B cell (primary cell): ENCODE data around the gene ATAD1. TPM values are rescaled to one million over a fixed set of nuclear protein-coding genes. Genes with fewer than 3 reads are reported as not detected.

Experiments
- ATAC-seq: fragments of 200-7000 bp; cut with Tn5 transposase; one replicate; pipeline ENCODE4 v1.10.0; 2021; ENCODE audit warnings: low read depth, mild to moderate bottlenecking, moderate number of reproducible peaks, moderate library complexity
- CTCF ChIA-PET: fragments of 350-600 bp; sonication (Branson Sonifier 250); formaldehyde crosslinking; loops from one replicate; lab custom pipeline; 2021; ENCODE audit warnings: antibody characterized with exemption, inconsistent platforms; lab: Charles Lee
- POLR2A ChIA-PET: fragments of 350-600 bp; sonication (Branson Sonifier 250); formaldehyde crosslinking; loops from one replicate; lab custom pipeline; 2021; ENCODE audit warnings: antibody characterized with exemption; lab: Charles Lee
- DNase-seq: peaks from one replicate; pipeline ENCODE4 v3.0.0; 2013
- H2AFZ ChIP-seq: 2 replicates; pipeline ENCODE4 v1.6.1; 2012; ENCODE audit warnings: mild to moderate bottlenecking, low read depth, low read length; ENCODE audit not compliant: insufficient read depth, poor library complexity, severe bottlenecking
- H3K27ac ChIP-seq, 2 donors: 1 replicate in 1 of 2; 2 replicates in 1 of 2; pipeline ENCODE4 v1.5.1; 2012 to 2013; ENCODE audit warnings: low read length in 2 of 2, mild to moderate bottlenecking in 2 of 2, moderate library complexity in 1 of 2
- H3K27me3 ChIP-seq, 4 experiments: fragments of 200-600 bp in 1 of 4; sonication (generic) in 1 of 4; replicated peaks in 1 of 4; 1 replicate in 2 of 4; 2 replicates in 2 of 4; pipeline versions ENCODE4 v1.6.1 to v1.7.0; 2013 to 2016; ENCODE audit warnings: low read length in 3 of 4, mild to moderate bottlenecking in 2 of 4, mixed read lengths in 1 of 4, moderate library complexity in 1 of 4; ENCODE audit not compliant: insufficient read depth in 4 of 4, control insufficient read depth in 3 of 4; ENCODE audit errors: control extremely low read depth in 1 of 4
- H3K36me3 ChIP-seq, 2 experiments: replicated peaks in 1 of 2; 1 replicate in 1 of 2; 2 replicates in 1 of 2; pipeline versions ENCODE4 v1.6.1 to v1.7.1; 2013; ENCODE audit warnings: low read length in 1 of 2; ENCODE audit not compliant: insufficient read depth in 2 of 2, control insufficient read depth in 1 of 2; ENCODE audit errors: control extremely low read depth in 1 of 2, extremely low read depth in 1 of 2
- H3K4me1 ChIP-seq, 2 donors: fragments of 200-600 bp in 1 of 2; sonication (generic) in 1 of 2; 1 replicate in 1 of 2; 2 replicates in 1 of 2; pipeline versions ENCODE4 v1.5.1 to v1.6.1; 2013 to 2017; ENCODE audit warnings: low read length in 2 of 2; ENCODE audit not compliant: control insufficient read depth in 2 of 2, insufficient read depth in 2 of 2
- H3K4me2 ChIP-seq: replicated peaks from 2 replicates; pipeline ENCODE3; 2012; ENCODE audit warnings: mild to moderate bottlenecking, low read depth, low read length; ENCODE audit not compliant: poor library complexity, severe bottlenecking
- H3K4me3 ChIP-seq, 5 experiments: fragments of 200-600 bp in 1 of 5; sonication (generic) in 1 of 5; 1 replicate in 3 of 5; 2 replicates in 2 of 5; pipeline versions ENCODE4 v1.5.1 to v1.7.0; 2011 to 2016; ENCODE audit warnings: low read length in 4 of 5, mild to moderate bottlenecking in 4 of 5, low read depth in 2 of 5, control low read depth in 1 of 5, moderate library complexity in 1 of 5; ENCODE audit not compliant: insufficient read depth in 1 of 5; ENCODE audit errors: control extremely low read depth in 1 of 5, extremely low read depth in 1 of 5
- H3K79me2 ChIP-seq: fragments of 200-600 bp; sonication (generic); one replicate; pipeline ENCODE4 v1.6.0; 2016; ENCODE audit warnings: low read length; ENCODE audit not compliant: control insufficient read depth, insufficient read depth
- H3K9ac ChIP-seq: fragments of 200-600 bp; sonication (generic); 2 replicates; pipeline ENCODE4 v1.6.1; 2017; ENCODE audit warnings: mild to moderate bottlenecking, low read length, moderate library complexity
- H3K9me3 ChIP-seq, 3 donors: one replicate each; pipeline versions ENCODE4 v1.6.1 to v1.7.1; 2013; ENCODE audit warnings: low read length in 2 of 3; ENCODE audit not compliant: control insufficient read depth in 2 of 3, insufficient read depth in 1 of 3; ENCODE audit errors: control extremely low read depth in 1 of 3
- H4K20me1 ChIP-seq: 2 replicates; pipeline ENCODE4 v1.6.0; 2012; ENCODE audit warnings: mild to moderate bottlenecking, low read length; ENCODE audit not compliant: insufficient read depth, control insufficient read depth, poor library complexity, severe bottlenecking
- H3K27ac Mint-ChIP-seq: one replicate; pipeline ENCODE4 v1.8.0; 2021; ENCODE audit warnings: mixed read lengths
- H3K27me3 Mint-ChIP-seq: one replicate; pipeline ENCODE4 v1.8.0; 2021; ENCODE audit warnings: mixed read lengths
- H3K4me1 Mint-ChIP-seq: one replicate; pipeline ENCODE4 v1.8.0; 2021; ENCODE audit warnings: mixed read lengths
- H3K4me3 Mint-ChIP-seq: one replicate; pipeline ENCODE4 v1.8.0; 2021; ENCODE audit warnings: mixed read lengths
- H3K9me3 Mint-ChIP-seq: one replicate; pipeline ENCODE4 v1.8.0; 2022; ENCODE audit warnings: mixed read lengths; ENCODE audit not compliant: insufficient read depth
- EZH2 ChIP-seq: IDR thresholded peaks from 2 replicates; pipeline ENCODE4 v1.6.1; 2012; ENCODE audit warnings: borderline replicate concordance, low read depth, mild to moderate bottlenecking, moderate library complexity, low read length; ENCODE audit not compliant: insufficient read depth, poor library complexity, severe bottlenecking
- WGBS: methylation state at CpG from one replicate; pipeline ENCODE4 v1.1.5; 2013; ENCODE audit warnings: missing lambda C conversion rate; ENCODE audit not compliant: insufficient coverage; 5-methylcytosine and 5-hydroxymethylcytosine counted together
- intact Hi-C: fragments of 100-400 bp; cut with micrococcal nuclease; formaldehyde crosslinking; loops from one replicate; pipeline ENCODE4 v1.10.0; 2022
- polyA plus RNA-seq: library from polyadenylated mRNA; depleted of rRNA; stranded (reverse); fragments of >200 nt; gene quantifications from 2 replicates; pipeline ENCODE4 v1.2.3, GENCODE V29; 2012
- total RNA-seq, 2 donors: library from RNA; stranded (reverse); fragments of 120-200 nt in 1 of 2; gene quantifications; 1 replicate in 1 of 2; 2 replicates in 1 of 2; pipeline versions ENCODE4 v1.2.3 to v1.2.4, GENCODE V29; 2013 to 2022
- TF ChIP-seq, protein P1 (sequence below): fragments of 200-600 bp; IDR thresholded peaks from one replicate; pipeline ENCODE4 v1.8.0; 2022; ENCODE audit warnings: antibody characterized with exemption, mild to moderate bottlenecking

The ATAD1 gene
- total and polyA plus RNA-seq, 2 donors (not counting 1 experiment from before 2014, with no cell fraction given): 6.1 to 44.9 TPM

DNA sequence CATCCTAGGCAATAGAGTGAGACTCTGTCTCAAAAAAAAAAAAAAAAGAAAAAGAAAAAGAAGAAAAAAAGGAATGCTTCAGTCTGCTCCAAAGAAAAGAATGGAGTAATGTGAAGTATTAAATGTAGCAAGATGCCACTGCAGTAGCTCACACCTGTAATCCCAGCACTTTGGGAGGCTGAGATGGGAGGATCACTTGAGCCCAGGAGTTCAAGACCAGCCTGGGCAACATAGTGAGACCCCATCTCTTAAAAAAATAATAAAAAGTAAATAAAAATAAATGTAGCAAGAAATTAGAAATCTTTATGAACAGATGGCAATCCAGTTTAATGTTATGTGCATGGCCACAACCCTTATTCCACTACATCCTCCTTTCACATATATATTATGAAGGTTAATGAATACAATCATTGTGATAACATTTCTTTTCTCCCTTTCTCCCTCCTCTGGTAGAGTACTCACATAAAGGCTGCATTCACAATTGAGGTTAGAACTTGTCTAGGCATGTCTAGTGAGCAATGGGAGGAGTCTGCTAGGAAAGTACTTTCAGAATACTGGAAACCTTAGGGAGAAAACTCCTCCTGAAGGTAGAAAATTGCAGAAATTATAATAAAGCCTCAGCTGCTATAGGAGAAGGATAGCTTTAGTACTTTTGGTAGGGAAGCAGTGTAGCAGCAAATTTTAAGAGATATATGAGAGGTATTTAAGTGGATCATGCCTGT is 24.9 kb upstream of the ATAD1 start:
- Histone ChIP-seq H3K4me3 (no peak overlapping the region), H3K27me3 (no peaks in the 10 kb centered on the region), H3K9me3 (no peaks in the 10 kb centered on the region), H3K27ac (no peak overlapping the region), H3K36me3 (no peaks in the 10 kb centered on the region), H4K20me1 (no peaks in the 10 kb centered on the region), H3K4me2 (no peak overlapping the region), H3K79me2 (no peaks in the 10 kb centered on the region), H3K9ac (no peak overlapping the region), H3K4me1 (no peaks in the 10 kb centered on the region), H2AFZ (no peak overlapping the region)
- Mint-ChIP-seq H3K4me1 (no peaks in the 10 kb centered on the region), H3K27me3 (no peaks in the 10 kb centered on the region), H3K4me3 (no peak overlapping the region), H3K9me3 (no peaks in the 10 kb centered on the region), H3K27ac (no peak overlapping the region)
- POLR2A ChIA-PET: interaction anchor here (0.7 kb wide), 1 partner anchor 382 kb away, joined by 4 read pairs; no protein-coding TSS in a partner anchor
- ATAC-seq (no peak), DNase-seq (no peak)
- CTCF ChIA-PET: no interaction called here
- intact Hi-C loops: no loop called here
- TF ChIP-seq, protein P1, sequence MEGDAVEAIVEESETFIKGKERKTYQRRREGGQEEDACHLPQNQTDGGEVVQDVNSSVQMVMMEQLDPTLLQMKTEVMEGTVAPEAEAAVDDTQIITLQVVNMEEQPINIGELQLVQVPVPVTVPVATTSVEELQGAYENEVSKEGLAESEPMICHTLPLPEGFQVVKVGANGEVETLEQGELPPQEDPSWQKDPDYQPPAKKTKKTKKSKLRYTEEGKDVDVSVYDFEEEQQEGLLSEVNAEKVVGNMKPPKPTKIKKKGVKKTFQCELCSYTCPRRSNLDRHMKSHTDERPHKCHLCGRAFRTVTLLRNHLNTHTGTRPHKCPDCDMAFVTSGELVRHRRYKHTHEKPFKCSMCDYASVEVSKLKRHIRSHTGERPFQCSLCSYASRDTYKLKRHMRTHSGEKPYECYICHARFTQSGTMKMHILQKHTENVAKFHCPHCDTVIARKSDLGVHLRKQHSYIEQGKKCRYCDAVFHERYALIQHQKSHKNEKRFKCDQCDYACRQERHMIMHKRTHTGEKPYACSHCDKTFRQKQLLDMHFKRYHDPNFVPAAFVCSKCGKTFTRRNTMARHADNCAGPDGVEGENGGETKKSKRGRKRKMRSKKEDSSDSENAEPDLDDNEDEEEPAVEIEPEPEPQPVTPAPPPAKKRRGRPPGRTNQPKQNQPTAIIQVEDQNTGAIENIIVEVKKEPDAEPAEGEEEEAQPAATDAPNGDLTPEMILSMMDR: no peak
- TF ChIP-seq EZH2: no peak

DNA sequence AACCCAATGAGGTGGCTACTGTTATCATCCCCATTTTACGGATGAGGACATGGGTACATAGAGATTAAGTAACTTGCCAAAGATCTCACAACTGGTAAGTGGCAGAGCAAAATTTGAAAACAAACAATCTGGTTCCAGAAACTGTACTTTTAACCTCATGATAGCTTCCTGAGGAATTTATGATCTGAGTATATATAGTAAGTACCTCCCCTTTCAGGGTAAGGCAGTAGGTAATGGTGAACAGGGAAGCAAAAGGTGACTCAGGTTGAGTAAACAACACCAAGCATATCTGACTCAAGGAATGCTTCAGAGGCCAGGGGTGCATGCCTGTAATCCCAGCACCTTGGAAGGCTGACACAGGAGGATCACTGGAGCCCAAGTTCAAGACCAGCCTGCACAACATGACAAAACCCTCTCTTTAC is 24.2 kb upstream of the ATAD1 start:
- H3K27me3 Mint-ChIP-seq: no peaks in the 10 kb centered on the region
- peaks cover 6 to 7% of the 10 kb centered on the region in 2 donors for H3K4me1 ChIP-seq
- no peak overlapping the region for H2AFZ ChIP-seq
- H3K4me3 ChIP-seq: no peak overlapping the region
- ChIA-PET POLR2A (interaction anchor here (0.7 kb wide), 2 partner anchors 30 to 383 kb away, joined by 4 read pairs; no protein-coding TSS in a partner anchor), CTCF (interaction anchor here (0.9 kb wide), 1 partner anchor 547 kb away, joined by 3 read pairs; no protein-coding TSS in a partner anchor)
- no peak for DNase-seq
- H3K27ac ChIP-seq: no peak overlapping the region
- H3K27me3 ChIP-seq: no peaks in the 10 kb centered on the region
- no peaks in the 10 kb centered on the region for H3K79me2 ChIP-seq
- no peak overlapping the region for H3K27ac Mint-ChIP-seq
- intact Hi-C loops: no loop called here
- ATAC-seq: no peak
- no peaks in the 10 kb centered on the region for H4K20me1 ChIP-seq
- H3K4me3 Mint-ChIP-seq: no peak overlapping the region
- no CpG with 5 or more reads among the region's 1 CpG for WGBS
- TF ChIP-seq, protein P1: no peak
- no peak for TF ChIP-seq EZH2
- H3K9me3 Mint-ChIP-seq: no peaks in the 10 kb centered on the region
- no peak overlapping the region for H3K4me2 ChIP-seq
- H3K9me3 ChIP-seq: no peaks in the 10 kb centered on the region
- no peaks in the 10 kb centered on the region for H3K36me3 ChIP-seq
- peaks cover 5% of the 10 kb centered on the region for H3K4me1 Mint-ChIP-seq
- H3K9ac ChIP-seq: no peak overlapping the region
